Activated CD8-positive, alpha-beta memory T cell treated with anti-CD3 and anti-CD28 coated beads, Interleukin-2, amount 50 U/mL, for 48 hours (primary cell): Measurements from ENCODE around the gene TNFRSF17.

Source experiments
- DNase-seq: peaks from one replicate; pipeline ENCODE4 v3.0.0-alpha.2; 2020

The TNFRSF17 gene

DNA sequence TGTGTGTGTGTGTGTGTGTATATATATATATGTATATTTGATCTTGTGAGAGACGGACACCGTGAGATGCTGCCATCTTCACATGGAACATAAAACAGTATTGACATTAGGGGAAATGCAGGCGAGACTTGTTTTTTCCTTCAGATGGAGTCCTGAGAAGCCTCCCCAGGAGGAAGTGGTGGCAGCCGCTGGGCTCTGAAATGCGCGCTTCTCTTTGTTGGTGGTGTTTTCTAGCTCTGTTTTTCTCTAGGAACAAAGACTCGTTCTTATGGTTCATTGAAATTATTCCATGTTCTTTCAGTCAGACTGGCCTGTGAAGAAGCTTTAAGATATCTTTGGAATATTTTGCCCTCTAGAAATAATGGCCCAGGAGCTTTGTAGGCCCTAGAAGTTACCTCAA, 44.5 kb downstream of the TNFRSF17 start:
- no peak for DNase-seq

DNA sequence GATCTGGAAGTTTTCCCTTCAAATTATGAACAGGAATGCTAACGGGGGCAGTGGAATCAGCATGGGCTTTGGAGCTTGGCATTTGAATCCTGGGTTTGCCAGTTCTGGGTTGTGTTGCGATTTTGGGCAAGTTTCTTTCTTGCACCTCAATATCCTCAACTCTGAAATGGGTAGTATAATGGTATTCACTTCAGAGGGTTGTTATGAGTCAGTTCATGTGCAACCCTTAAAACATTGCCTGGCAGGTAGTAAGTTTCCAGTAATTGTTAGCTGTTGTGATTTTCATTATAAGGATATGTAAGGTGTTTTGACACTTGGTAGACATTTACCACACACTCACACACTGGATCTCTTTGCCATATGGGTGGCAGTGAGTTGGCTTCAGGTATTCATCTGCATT, 44.9 kb downstream of the TNFRSF17 start:
- DNase-seq: no peak

DNA sequence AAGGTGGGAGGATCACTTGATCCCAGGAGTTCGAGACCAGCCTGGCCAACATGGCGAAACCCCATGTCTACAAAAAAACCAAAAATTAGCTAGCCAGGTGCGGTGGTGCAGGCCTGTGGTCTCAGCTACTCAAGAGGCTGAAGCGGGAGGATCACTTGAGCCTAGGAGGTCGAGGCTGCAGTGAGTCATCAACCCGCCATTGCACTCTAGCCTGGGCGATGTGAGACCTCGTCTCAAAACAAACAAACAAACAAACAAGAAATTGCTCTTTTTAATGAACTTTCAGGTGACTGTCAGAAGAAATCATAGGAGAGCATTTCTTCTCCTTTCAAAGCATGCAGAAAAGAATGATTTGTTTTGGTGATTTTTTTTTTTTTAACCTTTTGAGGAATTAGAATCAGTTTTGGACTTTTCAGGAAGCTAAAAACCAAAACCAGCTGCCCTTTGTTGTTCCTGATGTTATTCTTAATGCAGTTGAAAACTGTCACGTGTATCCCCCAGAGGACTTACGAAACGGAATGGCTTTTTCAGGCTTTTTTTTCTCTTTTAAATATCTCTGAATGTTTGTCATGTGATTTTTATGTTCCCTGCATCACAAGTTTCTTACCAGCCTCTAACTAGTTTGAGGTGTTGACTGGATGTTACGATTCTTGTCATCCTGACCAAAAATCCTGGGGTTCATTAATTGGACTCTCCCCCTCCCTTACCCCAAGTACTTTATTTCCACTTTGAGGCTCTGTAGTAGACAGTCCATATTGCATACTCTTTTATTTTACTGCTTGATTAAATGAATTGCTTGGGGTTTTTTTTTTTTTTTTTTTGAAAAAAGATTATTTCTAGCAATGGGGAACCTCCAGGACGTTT, 45.6 kb downstream of the TNFRSF17 start:
- no peak for DNase-seq

DNA sequence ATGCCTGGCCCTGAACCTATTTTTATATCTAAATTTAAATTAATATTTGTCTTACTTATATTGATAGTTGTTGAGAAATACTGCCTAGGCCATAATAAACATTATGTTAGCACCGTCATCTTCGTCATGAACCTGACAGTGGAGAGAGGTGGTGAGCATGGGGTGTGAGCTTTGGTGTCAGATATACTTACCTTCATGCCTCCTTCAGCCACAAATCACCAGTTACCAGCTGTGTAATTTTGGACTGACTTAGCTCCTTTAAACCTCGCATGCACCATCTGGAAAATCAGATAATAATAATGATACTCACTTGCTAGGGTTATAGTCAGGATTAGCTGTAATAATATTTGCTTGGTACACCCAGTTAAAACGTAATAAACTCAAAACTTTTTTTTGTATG, 46.6 kb downstream of the TNFRSF17 start:
- no peak for DNase-seq

DNA sequence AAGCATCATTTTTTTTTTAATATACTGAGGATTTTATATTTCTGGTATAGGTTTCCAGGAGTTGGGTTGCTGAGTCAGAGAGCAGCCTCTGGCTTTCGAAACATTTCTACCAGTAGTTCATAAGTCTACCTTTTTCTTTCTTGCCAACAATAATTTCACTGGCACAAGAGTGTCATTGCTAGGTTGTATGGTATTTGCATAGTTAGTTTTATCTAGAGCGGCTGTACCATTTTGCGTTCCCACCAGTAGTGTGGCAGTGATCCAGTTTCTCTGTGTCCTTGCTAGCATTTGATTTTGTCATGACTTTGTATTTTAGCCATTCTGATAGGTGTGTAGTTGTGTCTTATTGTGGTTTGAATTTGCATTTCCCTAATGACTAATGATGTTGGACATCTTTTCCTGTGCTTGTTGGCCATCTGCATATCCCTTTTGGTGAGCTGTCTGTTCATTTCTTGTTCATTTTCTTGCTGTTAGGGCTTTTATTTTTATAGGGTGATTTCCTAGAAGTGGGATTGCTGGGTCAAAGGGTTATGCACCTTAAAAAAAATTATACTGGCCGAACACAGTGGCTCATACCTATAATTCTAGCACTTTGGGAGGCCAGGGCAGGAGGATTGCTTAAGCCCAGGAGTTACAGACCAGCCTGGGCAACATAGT, 51.4 kb downstream of the TNFRSF17 start:
- no peak for DNase-seq

DNA sequence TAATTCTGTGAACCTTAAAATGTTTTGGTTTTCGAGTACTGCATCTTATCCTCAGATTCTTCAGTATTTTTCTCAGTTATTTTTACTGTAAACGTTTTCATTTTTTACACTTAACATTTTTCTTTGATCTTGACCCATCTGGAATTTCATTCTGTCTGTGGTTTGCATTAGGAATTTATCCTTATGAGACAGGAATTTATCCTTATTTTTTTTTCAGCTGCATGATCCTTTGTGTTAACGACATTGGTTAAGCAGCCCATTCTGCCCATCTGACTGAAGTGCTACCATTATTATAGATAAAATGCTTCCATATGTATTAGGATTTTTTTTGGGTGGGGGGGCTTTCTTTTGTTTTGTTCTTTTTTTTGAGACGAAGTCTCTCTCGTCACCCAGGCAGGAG, 52.5 kb downstream of the TNFRSF17 start:
- no peak for DNase-seq
